Measurements from ENCODE around the gene NUDCD3. TPM values are rescaled to one million over a fixed set of nuclear protein-coding genes. Genes with fewer than 3 reads are reported as not detected.
A peak's percentile ranks its signal among the peaks of the same experiment; 100 is the strongest.

The NUDCD3 gene
- total RNA-seq, 1 experiment from 2014 or later: 82.3 TPM

DNA sequence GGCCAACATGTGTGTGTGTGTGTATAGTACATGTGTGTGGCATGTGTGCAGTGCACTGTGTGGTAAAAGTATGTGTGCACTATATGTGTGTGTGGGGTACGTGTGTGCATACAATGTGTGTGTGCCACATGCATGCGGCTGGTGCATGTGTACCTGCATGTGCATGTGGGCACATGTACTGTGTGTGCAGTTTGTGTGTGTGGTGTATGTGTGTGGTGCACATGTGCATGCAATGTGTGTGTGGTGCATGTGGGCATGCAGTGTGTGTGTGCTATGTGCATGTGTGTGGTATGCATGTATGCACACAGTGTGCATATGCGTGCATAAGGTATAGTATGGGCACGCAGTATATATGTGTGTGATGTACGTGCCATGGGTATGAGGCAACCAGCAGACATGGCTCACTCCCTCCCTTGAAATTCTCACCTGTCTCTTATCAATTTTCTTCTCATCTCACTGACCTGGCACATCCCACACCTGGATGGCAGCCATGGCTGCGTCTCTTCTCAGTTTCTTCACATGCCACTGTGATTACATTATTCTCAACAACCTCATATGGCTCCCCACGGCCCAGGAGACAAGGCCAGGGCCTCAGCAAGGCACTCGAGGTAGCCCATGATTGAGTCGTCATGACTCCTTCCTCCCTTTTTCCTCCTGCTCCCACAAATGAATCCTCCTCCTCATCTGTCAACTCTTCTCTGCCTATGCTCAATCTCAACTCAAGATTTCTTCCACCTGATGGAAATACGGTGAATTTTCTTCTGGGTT is 57.0 kb downstream of the NUDCD3 start:
- H3K36me3 ChIP-seq (ENCODE audit: low read depth, low read length): no peaks in the 10 kb centered on the region
- no peaks in the 10 kb centered on the region for H3K27me3 ChIP-seq (ENCODE audit: low read length)
- no peak overlapping the region for H3K9ac ChIP-seq (ENCODE audit: low read length)
- ChIA-PET POLR2A (ENCODE audit: unreplicated experiment) (no interaction called here), CTCF (no interaction called here)
- BruUV-seq (replicated peaks): no TSS peak
- TF ChIP-seq EZH2 (IDR thresholded peaks at IDR 0.05; ENCODE audit: low read length, unreplicated experiment) (no peak), CTCF (conservative IDR thresholded peaks at IDR 0.05; ENCODE audit: low read depth, low read length) (no peak), EZH2phosphoT487 (IDR thresholded peaks at IDR 0.05; ENCODE audit: borderline replicate concordance, low read length) (no peak)
- no peak overlapping the region for H3K4me2 ChIP-seq (ENCODE audit: low read length)
- H3K9me3 ChIP-seq (ENCODE audit: low read length): no peaks in the 10 kb centered on the region
- no peaks in the 10 kb centered on the region for H3F3A ChIP-seq (ENCODE audit: low read length, unreplicated experiment)
- no peak overlapping the region for H2AFZ ChIP-seq (ENCODE audit: low read length)
- ATAC-seq: no peak
- H4K20me1 ChIP-seq (ENCODE audit: low read length): no peaks in the 10 kb centered on the region
- H3K27ac ChIP-seq (ENCODE audit: low read length): no peak overlapping the region
- intact Hi-C loops (cut with micrococcal nuclease): no loop called here
- no peak for DNase-seq
- peaks cover 32% of the 10 kb centered on the region for H3K79me2 ChIP-seq (ENCODE audit: low read length)
- H3K9me2 ChIP-seq (replicated peaks; ENCODE audit: low read length): no peaks in the 10 kb centered on the region
- no peaks in the 10 kb centered on the region for H3K4me1 ChIP-seq (ENCODE audit: insufficient read depth, low read length)
- no peak overlapping the region for H3K4me3 ChIP-seq (ENCODE audit: low read length)

GRCh38 chr7:44432381-44432977 is 58.0 kb downstream of the NUDCD3 start:
- Histone ChIP-seq H3K4me3 (ENCODE audit: low read length) (no peak overlapping the region), H3K79me2 (ENCODE audit: low read length) (peaks cover 31% of the 10 kb centered on the region), H3K36me3 (ENCODE audit: low read depth, low read length) (peaks cover 2% of the 10 kb centered on the region; the same call in 1 of the 2 replicates), H3K9me2 (replicated peaks; ENCODE audit: low read length) (no peaks in the 10 kb centered on the region), H3K9me3 (ENCODE audit: low read length) (no peaks in the 10 kb centered on the region), H2AFZ (ENCODE audit: low read length) (no peak overlapping the region), H3K4me1 (ENCODE audit: insufficient read depth, low read length) (no peaks in the 10 kb centered on the region), H3K27me3 (ENCODE audit: low read length) (no peaks in the 10 kb centered on the region), H3K9ac (ENCODE audit: low read length) (no peak overlapping the region), H3F3A (ENCODE audit: low read length, unreplicated experiment) (no peaks in the 10 kb centered on the region), H4K20me1 (ENCODE audit: low read length) (no peaks in the 10 kb centered on the region), H3K4me2 (ENCODE audit: low read length) (no peak overlapping the region), H3K27ac (ENCODE audit: low read length) (no peak overlapping the region)
- DNase-seq (no peak), ATAC-seq (no peak)
- intact Hi-C loops (cut with micrococcal nuclease): no loop called here
- CTCF ChIA-PET: no interaction called here
- BruUV-seq (replicated peaks): no TSS peak
- no peak for TF ChIP-seq EZH2phosphoT487 (IDR thresholded peaks at IDR 0.05; ENCODE audit: borderline replicate concordance, low read length)
- TF ChIP-seq CTCF (conservative IDR thresholded peaks at IDR 0.05; ENCODE audit: low read depth, low read length): no peak
- TF ChIP-seq EZH2 (IDR thresholded peaks at IDR 0.05; ENCODE audit: low read length, unreplicated experiment): no peak
- POLR2A ChIA-PET (ENCODE audit: unreplicated experiment): no interaction called here

- no peak overlapping the region for H3K4me3 ChIP-seq (ENCODE audit: low read length)
- H3F3A ChIP-seq (ENCODE audit: low read length, unreplicated experiment): no peaks in the 10 kb centered on the region
- H3K9me3 ChIP-seq (ENCODE audit: low read length): no peaks in the 10 kb centered on the region
- POLR2A ChIA-PET (ENCODE audit: unreplicated experiment): no interaction called here
- DNase-seq (peak; percentile 9), ATAC-seq (peak; percentile 75)
- H3K4me1 ChIP-seq (ENCODE audit: insufficient read depth, low read length): no peaks in the 10 kb centered on the region
- BruUV-seq (replicated peaks): no TSS peak
- no peaks in the 10 kb centered on the region for H3K27me3 ChIP-seq (ENCODE audit: low read length)
- no peaks in the 10 kb centered on the region for H4K20me1 ChIP-seq (ENCODE audit: low read length)
- no peak overlapping the region for H3K27ac ChIP-seq (ENCODE audit: low read length)
- H3K9ac ChIP-seq (ENCODE audit: low read length): no peak overlapping the region
- H2AFZ ChIP-seq (ENCODE audit: low read length): no peak overlapping the region
- intact Hi-C loops (cut with micrococcal nuclease): no loop called here
- no peaks in the 10 kb centered on the region for H3K9me2 ChIP-seq (replicated peaks; ENCODE audit: low read length)
- no peak overlapping the region for H3K4me2 ChIP-seq (ENCODE audit: low read length)
- CTCF ChIA-PET: no interaction called here
- peaks cover 33% of the 10 kb centered on the region for H3K79me2 ChIP-seq (ENCODE audit: low read length)
- peaks cover 13% of the 10 kb centered on the region; the same call in 1 of the 2 replicates for H3K36me3 ChIP-seq (ENCODE audit: low read depth, low read length)
- TF ChIP-seq EZH2phosphoT487 (IDR thresholded peaks at IDR 0.05; ENCODE audit: borderline replicate concordance, low read length) (no peak), EZH2 (IDR thresholded peaks at IDR 0.05; ENCODE audit: low read length, unreplicated experiment) (no peak), CTCF (conservative IDR thresholded peaks at IDR 0.05; ENCODE audit: low read depth, low read length) (peak; percentile 33; the same call in 1 of the 2 replicates)
These were observed 59.3 kb downstream of the NUDCD3 start for GRCh38 chr7:44431091-44431608.

All from PC-3 (cell line).